GM23338 (cell line): Measurements from ENCODE around the gene SLC4A4. TPM values are rescaled to one million over a fixed set of nuclear protein-coding genes. Genes with fewer than 3 reads are reported as not detected.

Experiments
- ATAC-seq: fragments of 200-7000 bp; cut with Tn5 transposase; 3 replicates; pipeline ENCODE4 v1.9.1; 2020
- DNase-seq: peaks from one replicate; pipeline ENCODE4 v3.0.0-alpha.2; 2015; ENCODE audit warnings: low spot score
- H2AFZ ChIP-seq: fragments of 200-600 bp; sonication (generic); 2 replicates; pipeline ENCODE4 v1.8.0; 2016; ENCODE audit warnings: antibody characterized with exemption, mild to moderate bottlenecking, moderate library complexity
- H3F3A ChIP-seq: fragments of 200-600 bp; sonication (generic); replicated peaks from 2 replicates; pipeline ENCODE4 v1.8.0; 2017; ENCODE audit warnings: antibody characterized with exemption, mixed run types, low read depth
- H3K27ac ChIP-seq: fragments of 200-600 bp; sonication (generic); 2 replicates; pipeline ENCODE4 v1.6.1; 2016; ENCODE audit warnings: low read depth
- H3K27me3 ChIP-seq: fragments of 200-600 bp; sonication (generic); 2 replicates; pipeline ENCODE4 v1.8.0; 2016; ENCODE audit warnings: mild to moderate bottlenecking, mixed run types, moderate library complexity; ENCODE audit not compliant: insufficient read depth
- H3K36me3 ChIP-seq: fragments of 200-600 bp; sonication (generic); 2 replicates; pipeline ENCODE4 v1.8.0; 2016; ENCODE audit warnings: mild to moderate bottlenecking; ENCODE audit not compliant: insufficient read depth
- H3K4me1 ChIP-seq: fragments of 200-600 bp; sonication (generic); 2 replicates; pipeline ENCODE4 v1.8.0; 2016; ENCODE audit warnings: mild to moderate bottlenecking, moderate library complexity; ENCODE audit not compliant: insufficient read depth
- H3K4me2 ChIP-seq: fragments of 200-600 bp; sonication (generic); 2 replicates; pipeline ENCODE4 v1.7.1; 2017; ENCODE audit warnings: mixed run types
- H3K4me3 ChIP-seq: fragments of 200-600 bp; sonication (generic); 2 replicates; pipeline ENCODE4 v1.6.1; 2016; ENCODE audit warnings: mixed run types
- H3K79me2 ChIP-seq: fragments of 200-600 bp; sonication (generic); replicated peaks from 2 replicates; pipeline ENCODE4 v1.8.0; 2017; ENCODE audit warnings: mild to moderate bottlenecking; ENCODE audit not compliant: insufficient read depth
- H3K9me2 ChIP-seq: fragments of 200-600 bp; sonication (generic); 2 replicates; pipeline ENCODE4 v1.8.0; 2017; ENCODE audit not compliant: insufficient read depth
- H4K20me1 ChIP-seq: fragments of 200-600 bp; sonication (generic); replicated peaks from 2 replicates; pipeline ENCODE4 v1.8.0; 2017; ENCODE audit warnings: mild to moderate bottlenecking; ENCODE audit not compliant: insufficient read depth
- H3K27ac Mint-ChIP-seq: 2 replicates; pipeline ENCODE4 v1.8.0; 2020; ENCODE audit warnings: inconsistent platforms, mild to moderate bottlenecking, moderate library complexity, mixed read lengths
- H3K27me3 Mint-ChIP-seq: 3 replicates; pipeline ENCODE4 v1.8.0; 2022; ENCODE audit warnings: low read depth, mild to moderate bottlenecking, moderate library complexity, mixed read lengths, inconsistent platforms; ENCODE audit not compliant: insufficient read depth, poor library complexity
- H3K36me3 Mint-ChIP-seq: 3 replicates; pipeline ENCODE4 v1.8.0; 2021; ENCODE audit warnings: low read depth, mild to moderate bottlenecking, inconsistent platforms, moderate library complexity, mixed read lengths
- H3K4me1 Mint-ChIP-seq: 3 replicates; pipeline ENCODE4 v1.8.0; 2020; ENCODE audit warnings: mild to moderate bottlenecking, inconsistent platforms, mixed read lengths
- H3K4me3 Mint-ChIP-seq: 3 replicates; pipeline ENCODE4 v1.8.0; 2021; ENCODE audit warnings: moderate library complexity, mild to moderate bottlenecking, inconsistent platforms, mixed read lengths
- H3K9me3 Mint-ChIP-seq: 3 replicates; pipeline ENCODE4 v1.8.0; 2020; ENCODE audit warnings: moderate library complexity, mild to moderate bottlenecking, inconsistent platforms, mixed read lengths
- CREB1 ChIP-seq: fragments of 250-450 bp; sonication (Bioruptor Pico); IDR thresholded peaks from 2 replicates; pipeline ENCODE4 v1.5.0; 2020; ENCODE audit warnings: low read depth, mild to moderate bottlenecking, moderate library complexity
- CTCF ChIP-seq, 2 experiments: fragments of 200-600 bp in 1 of 2; sonication (generic) in 1 of 2; conservative IDR thresholded peaks; 2 replicates each; pipeline versions ENCODE4 v1.5.1 to v1.6.1; 2016 to 2017; ENCODE audit warnings: antibody characterized with exemption in 2 of 2, low read depth in 2 of 2, mild to moderate bottlenecking in 2 of 2, moderate library complexity in 1 of 2
- ETS1 ChIP-seq: IDR thresholded peaks from 2 replicates; pipeline ENCODE4 v1.6.1; 2016; ENCODE audit warnings: antibody characterized with exemption
- EZH2phosphoT487 ChIP-seq: fragments of 200-600 bp; sonication (generic); IDR thresholded peaks from one replicate; pipeline ENCODE4 v1.8.1; 2018; ENCODE audit warnings: antibody characterized with exemption; ENCODE audit not compliant: unreplicated experiment
- JUNB ChIP-seq: IDR thresholded peaks from one replicate; pipeline ENCODE4 v1.6.1; 2016; ENCODE audit warnings: antibody characterized with exemption; ENCODE audit not compliant: unreplicated experiment
- NANOG ChIP-seq: IDR thresholded peaks from 2 replicates; pipeline ENCODE4 v1.6.1; 2016; ENCODE audit warnings: antibody characterized with exemption, borderline replicate concordance
- POLR2AphosphoS5 ChIP-seq: IDR thresholded peaks from 2 replicates; pipeline ENCODE4 v1.6.1; 2016; ENCODE audit warnings: antibody characterized with exemption, low read depth
- STAT1 ChIP-seq: IDR thresholded peaks from one replicate; pipeline ENCODE4 v1.6.1; 2016; ENCODE audit warnings: antibody characterized with exemption; ENCODE audit not compliant: unreplicated experiment
- ZNF114 ChIP-seq: fragments of 250-450 bp; sonication (Bioruptor Pico); IDR thresholded peaks from 2 replicates; pipeline ENCODE4 v1.5.0; 2020; ENCODE audit warnings: mild to moderate bottlenecking, moderate library complexity
- ZNF331 ChIP-seq: fragments of 250-450 bp; sonication (Bioruptor Pico); IDR thresholded peaks from 2 replicates; pipeline ENCODE4 v1.5.0; 2020; ENCODE audit warnings: low read depth, mild to moderate bottlenecking, moderate library complexity
- ZNF462 ChIP-seq: fragments of 250-450 bp; sonication (Bioruptor Pico); IDR thresholded peaks from 2 replicates; pipeline ENCODE4 v1.5.0; 2020; ENCODE audit warnings: mild to moderate bottlenecking, moderate library complexity
- polyA plus RNA-seq: library from polyadenylated mRNA; unstranded; fragments of >200 nt; fragmentation: Nextera tagmentation; extraction: Ambion mirVana; gene quantifications from 2 replicates; pipeline ENCODE4 v1.2.1, GENCODE V29; 2016
- total RNA-seq: library from RNA; depleted of rRNA; stranded (reverse); fragments of >200 nt; shearing (Covaris generic); gene quantifications from 2 replicates; pipeline ENCODE4 v1.2.3, GENCODE V29; 2014

SLC4A4 gene
- total and polyA plus RNA-seq, 2 experiments from 2014 or later = 1.0 to 1.5 TPM

GRCh38 chr4:71566856-71567255, 228.0 kb downstream of the SLC4A4 start:
- Mint-ChIP-seq H3K4me1 (peaks cover 37% of the 10 kb centered on the region), H3K9me3 (no peaks in the 10 kb centered on the region), H3K27ac (no peak overlapping the region), H3K27me3 (no peaks in the 10 kb centered on the region), H3K36me3 (no peaks in the 10 kb centered on the region), H3K4me3 (no peak overlapping the region)
- TF ChIP-seq STAT1 = no peak
- no peak for TF ChIP-seq CTCF (conservative IDR thresholded peaks at IDR 0.05; ENCODE audit: low read depth in 2 of 2)
- TF ChIP-seq CREB1 = no peak
- TF ChIP-seq JUNB = no peak
- Histone ChIP-seq H3F3A (no peaks in the 10 kb centered on the region), H3K4me1 (peaks cover 22% of the 10 kb centered on the region), H3K4me2 (no peak overlapping the region), H3K9me2 (no peaks in the 10 kb centered on the region), H2AFZ (no peak overlapping the region), H3K79me2 (no peaks in the 10 kb centered on the region), H4K20me1 (no peaks in the 10 kb centered on the region), H3K27ac (no peak overlapping the region), H3K4me3 (no peak overlapping the region), H3K27me3 (no peaks in the 10 kb centered on the region), H3K36me3 (no peaks in the 10 kb centered on the region)
- peak; percentile 26; the same call in 1 of the 3 replicates for ATAC-seq
- no peak for DNase-seq

- H3K79me2 ChIP-seq = no peaks in the 10 kb centered on the region
- ATAC-seq = peak; percentile 34; the same call in 2 of the 3 replicates
- no peaks in the 10 kb centered on the region for H3K36me3 Mint-ChIP-seq
- no peak for DNase-seq
- no peaks in the 10 kb centered on the region for H4K20me1 ChIP-seq
- peak overlapping the region; percentile 2; the same call in 1 of the 2 replicates for H2AFZ ChIP-seq
- no peak overlapping the region for H3K27ac Mint-ChIP-seq
- no peaks in the 10 kb centered on the region for H3K27me3 ChIP-seq
- peaks cover 37% of the 10 kb centered on the region for H3K4me1 Mint-ChIP-seq
- peak overlapping the region; percentile 26; the same call in 1 of the 2 replicates for H3K4me2 ChIP-seq
- no peak overlapping the region for H3K4me3 Mint-ChIP-seq
- H3K9me2 ChIP-seq = no peaks in the 10 kb centered on the region
- no peaks in the 10 kb centered on the region for H3K9me3 Mint-ChIP-seq
- H3K4me3 ChIP-seq = no peak overlapping the region
- peaks cover 22% of the 10 kb centered on the region for H3K4me1 ChIP-seq
- no peaks in the 10 kb centered on the region for H3F3A ChIP-seq
- H3K27ac ChIP-seq = no peak overlapping the region
- no peaks in the 10 kb centered on the region for H3K27me3 Mint-ChIP-seq
- H3K36me3 ChIP-seq = no peaks in the 10 kb centered on the region
- TF ChIP-seq STAT1 (no peak), ETS1 (no peak), JUNB (no peak), NANOG (no peak), EZH2phosphoT487 (no peak), POLR2AphosphoS5 (no peak), ZNF331 (CRISPR knock-in tag) (no peak), CTCF (conservative IDR thresholded peaks at IDR 0.05; ENCODE audit: low read depth in 2 of 2) (no peak), ZNF462 (CRISPR knock-in tag) (no peak), ZNF114 (CRISPR knock-in tag) (no peak), CREB1 (no peak)
Measured at GRCh38 chr4:71568131-71568530, 229.3 kb downstream of the SLC4A4 start.
